ENCODE measurements around the gene NPC1. TPM values are rescaled to one million over a fixed set of nuclear protein-coding genes. Genes with fewer than 3 reads are reported as not detected.
"Not testable (repeated sequence)": the region's sequence is repeated elsewhere in the genome, so short reads cannot be mapped to it uniquely, and the experiment has no call there.

NPC1 gene
- total RNA-seq, 1 donor from 2014 or later: 24.1 TPM

DNA sequence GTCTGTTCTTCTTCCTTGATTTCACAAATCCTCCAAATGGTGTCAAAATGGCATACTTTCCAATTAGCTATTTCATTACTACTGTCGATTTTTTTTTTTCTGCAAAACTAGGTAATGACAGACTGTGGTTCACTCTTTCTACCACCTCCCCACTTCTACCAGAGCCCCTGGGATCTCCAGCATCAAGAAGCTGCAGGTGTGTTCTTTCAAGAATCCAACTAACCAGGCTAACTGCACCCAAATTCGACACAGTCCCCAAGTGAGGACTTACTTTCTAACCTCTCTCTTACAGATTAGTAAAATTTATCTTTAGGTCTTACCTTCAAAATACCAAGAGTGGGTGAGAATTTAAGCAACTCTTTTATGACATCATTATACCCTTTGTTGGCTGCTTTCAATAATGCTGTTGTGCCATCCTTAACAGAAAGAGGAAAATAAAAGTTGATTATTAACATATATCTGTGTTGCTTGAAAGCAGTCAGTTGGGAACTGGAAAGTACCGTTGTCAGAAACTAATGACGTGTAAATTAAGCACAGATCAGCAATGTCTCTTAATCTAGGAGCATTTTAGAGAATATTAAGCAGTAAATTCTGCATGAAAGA is 31.2 kb upstream of the NPC1 start:
- Mint-ChIP-seq H3K36me3 (ENCODE audit: low read depth, unreplicated experiment) (no peaks in the 10 kb centered on the region), H3K4me1 (ENCODE audit: unreplicated experiment) (no peaks in the 10 kb centered on the region), H3K4me3 (ENCODE audit: unreplicated experiment) (no peak overlapping the region), H3K9me3 (ENCODE audit: unreplicated experiment) (no peaks in the 10 kb centered on the region), H3K27me3 (ENCODE audit: unreplicated experiment) (peaks cover 11% of the 10 kb centered on the region), H3K27ac (ENCODE audit: unreplicated experiment) (no peak overlapping the region)
- TF ChIP-seq, protein P1, sequence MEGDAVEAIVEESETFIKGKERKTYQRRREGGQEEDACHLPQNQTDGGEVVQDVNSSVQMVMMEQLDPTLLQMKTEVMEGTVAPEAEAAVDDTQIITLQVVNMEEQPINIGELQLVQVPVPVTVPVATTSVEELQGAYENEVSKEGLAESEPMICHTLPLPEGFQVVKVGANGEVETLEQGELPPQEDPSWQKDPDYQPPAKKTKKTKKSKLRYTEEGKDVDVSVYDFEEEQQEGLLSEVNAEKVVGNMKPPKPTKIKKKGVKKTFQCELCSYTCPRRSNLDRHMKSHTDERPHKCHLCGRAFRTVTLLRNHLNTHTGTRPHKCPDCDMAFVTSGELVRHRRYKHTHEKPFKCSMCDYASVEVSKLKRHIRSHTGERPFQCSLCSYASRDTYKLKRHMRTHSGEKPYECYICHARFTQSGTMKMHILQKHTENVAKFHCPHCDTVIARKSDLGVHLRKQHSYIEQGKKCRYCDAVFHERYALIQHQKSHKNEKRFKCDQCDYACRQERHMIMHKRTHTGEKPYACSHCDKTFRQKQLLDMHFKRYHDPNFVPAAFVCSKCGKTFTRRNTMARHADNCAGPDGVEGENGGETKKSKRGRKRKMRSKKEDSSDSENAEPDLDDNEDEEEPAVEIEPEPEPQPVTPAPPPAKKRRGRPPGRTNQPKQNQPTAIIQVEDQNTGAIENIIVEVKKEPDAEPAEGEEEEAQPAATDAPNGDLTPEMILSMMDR (IDR thresholded peaks at IDR 0.05; ENCODE audit: unreplicated experiment): no peak
- DNase-seq (ENCODE audit: low spot score): no peak

DNA sequence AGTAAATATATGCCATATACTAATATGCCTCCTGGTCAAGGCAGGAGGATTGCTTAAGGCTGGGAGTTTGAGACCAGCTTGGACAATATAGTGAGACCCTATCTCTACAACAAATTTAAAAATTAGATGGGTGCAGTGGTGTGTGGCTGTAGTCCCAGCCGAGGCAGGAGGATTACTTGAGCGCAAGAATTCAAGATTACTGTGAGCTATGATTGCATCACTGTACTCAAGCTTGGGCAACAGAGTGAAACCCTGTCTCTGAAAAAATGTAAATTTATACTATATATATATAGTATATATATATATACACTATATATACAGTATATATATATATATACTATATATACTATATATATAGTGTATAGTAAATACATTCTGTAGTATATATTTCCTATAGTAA is 30.0 kb upstream of the NPC1 start:
- Mint-ChIP-seq H3K4me1 (ENCODE audit: unreplicated experiment) (no peaks in the 10 kb centered on the region), H3K4me3 (ENCODE audit: unreplicated experiment) (no peak overlapping the region), H3K27ac (ENCODE audit: unreplicated experiment) (no peak overlapping the region), H3K9me3 (ENCODE audit: unreplicated experiment) (no peaks in the 10 kb centered on the region), H3K36me3 (ENCODE audit: low read depth, unreplicated experiment) (no peaks in the 10 kb centered on the region), H3K27me3 (ENCODE audit: unreplicated experiment) (peaks cover 11% of the 10 kb centered on the region)
- DNase-seq (ENCODE audit: low spot score): no peak
- TF ChIP-seq, protein P1 (IDR thresholded peaks at IDR 0.05; ENCODE audit: unreplicated experiment): no peak

DNA sequence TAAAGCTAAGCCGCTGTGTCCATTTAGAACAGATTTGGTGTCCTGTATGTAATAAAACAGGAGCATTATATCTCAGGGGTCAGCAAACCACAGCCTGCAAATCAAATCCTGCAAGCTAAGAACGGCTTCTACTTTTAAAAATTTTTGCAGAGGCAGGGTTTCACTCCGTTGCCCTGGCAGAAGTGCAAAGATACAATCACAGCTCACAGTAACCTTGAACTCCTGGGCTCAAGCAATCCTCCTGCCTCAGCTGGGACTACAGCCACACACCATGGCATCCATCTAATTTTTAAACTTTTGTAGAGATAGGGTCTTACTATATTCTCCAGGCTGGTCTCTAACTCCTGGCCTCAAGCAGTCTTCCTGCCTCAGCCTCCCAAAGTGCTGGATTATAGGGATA is 28.6 kb upstream of the NPC1 start:
- H3K9me3 Mint-ChIP-seq (ENCODE audit: unreplicated experiment): no peaks in the 10 kb centered on the region

DNA sequence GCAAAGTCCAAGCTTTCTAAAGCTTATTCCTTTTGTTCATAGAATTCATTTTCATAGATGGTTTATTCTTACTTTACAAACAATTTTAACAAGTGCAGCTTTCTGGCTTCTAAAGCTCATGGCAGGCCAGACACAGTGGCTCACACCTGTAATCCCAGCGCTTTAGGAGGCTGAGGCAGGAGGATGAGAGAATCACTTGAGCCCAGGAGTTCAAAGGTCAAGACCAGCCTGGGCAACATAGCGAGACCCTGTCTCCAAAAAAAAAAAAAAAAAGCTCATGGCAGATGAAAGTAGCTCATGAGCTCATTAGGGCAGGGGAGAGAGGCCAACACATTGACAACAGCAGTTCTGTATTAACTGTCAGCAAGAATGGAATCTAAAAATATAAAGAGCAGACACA is 28.1 kb upstream of the NPC1 start:
- peaks cover 2% of the 10 kb centered on the region for H3K4me1 Mint-ChIP-seq (ENCODE audit: unreplicated experiment)
- no peak overlapping the region for H3K27ac Mint-ChIP-seq (ENCODE audit: unreplicated experiment)
- no peak for DNase-seq (ENCODE audit: low spot score)
- H3K4me3 Mint-ChIP-seq (ENCODE audit: unreplicated experiment): no peak overlapping the region
- H3K9me3 Mint-ChIP-seq (ENCODE audit: unreplicated experiment): no peaks in the 10 kb centered on the region
- TF ChIP-seq, protein P1 (IDR thresholded peaks at IDR 0.05; ENCODE audit: unreplicated experiment): no peak
- peaks cover 8% of the 10 kb centered on the region for H3K27me3 Mint-ChIP-seq (ENCODE audit: unreplicated experiment)
- no peaks in the 10 kb centered on the region for H3K36me3 Mint-ChIP-seq (ENCODE audit: low read depth, unreplicated experiment)

More for the DNA sequence above, 28.6 kb upstream of the NPC1 start:
- TF ChIP-seq, protein P1 (IDR thresholded peaks at IDR 0.05; ENCODE audit: unreplicated experiment): no peak
- H3K4me3 Mint-ChIP-seq (ENCODE audit: unreplicated experiment): no peak overlapping the region
- no peak overlapping the region for H3K27ac Mint-ChIP-seq (ENCODE audit: unreplicated experiment)
- no peaks in the 10 kb centered on the region for H3K4me1 Mint-ChIP-seq (ENCODE audit: unreplicated experiment)
- DNase-seq (ENCODE audit: low spot score): no peak
- H3K27me3 Mint-ChIP-seq (ENCODE audit: unreplicated experiment): peaks cover 8% of the 10 kb centered on the region
- no peaks in the 10 kb centered on the region for H3K36me3 Mint-ChIP-seq (ENCODE audit: low read depth, unreplicated experiment)

DNA sequence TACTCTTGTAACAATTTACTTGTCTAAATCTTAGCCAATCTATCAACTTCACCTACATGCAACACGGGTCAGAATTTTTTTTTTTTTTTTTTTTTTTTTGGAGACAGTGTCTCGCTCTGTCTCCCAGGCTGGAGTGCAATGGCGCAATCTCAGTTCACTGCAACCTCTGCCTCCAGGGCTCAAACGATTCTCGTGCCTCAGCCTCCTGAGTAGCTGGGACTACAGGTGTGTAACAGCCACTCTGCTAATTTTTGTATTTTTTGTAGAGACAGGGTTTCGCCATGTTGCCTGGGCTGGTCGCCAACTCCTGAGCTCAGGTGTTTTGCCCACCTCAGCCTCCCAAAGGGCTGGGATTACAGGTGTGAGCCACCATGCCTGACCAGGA is 26.8 kb upstream of the NPC1 start:
- not testable (repeated sequence) for H3K4me1 Mint-ChIP-seq (ENCODE audit: unreplicated experiment); H3K9me3 Mint-ChIP-seq (ENCODE audit: unreplicated experiment); H3K4me3 Mint-ChIP-seq (ENCODE audit: unreplicated experiment); H3K27me3 Mint-ChIP-seq (ENCODE audit: unreplicated experiment); DNase-seq (ENCODE audit: low spot score); H3K27ac Mint-ChIP-seq (ENCODE audit: unreplicated experiment); H3K36me3 Mint-ChIP-seq (ENCODE audit: low read depth, unreplicated experiment)

Data from endothelial cell (in vitro differentiated cells).